DOHH2 (cell line): ENCODE measurements around the gene CASP8AP2.

Experiments used
- H3F3A ChIP-seq: fragments of 200-600 bp; sonication (generic), shearing (Covaris generic); 2 replicates; pipeline ENCODE4 v1.6.0; 2016; ENCODE audit warnings: antibody characterized with exemption, mild to moderate bottlenecking; ENCODE audit not compliant: control insufficient read depth, insufficient read depth
- H3K27ac ChIP-seq: fragments of 200-600 bp; sonication (generic); 2 replicates; pipeline ENCODE4 v1.5.1; 2014; ENCODE audit warnings: low read depth, mild to moderate bottlenecking, low read length, moderate library complexity
- H3K27me3 ChIP-seq: fragments of 200-600 bp; sonication (generic); 2 replicates; pipeline ENCODE4 v1.6.1; 2014; ENCODE audit warnings: mild to moderate bottlenecking, low read length, mixed read lengths; ENCODE audit not compliant: control insufficient read depth
- H3K36me3 ChIP-seq: fragments of 200-600 bp; sonication (generic); 2 replicates; pipeline ENCODE4 v1.6.1; 2014; ENCODE audit warnings: mild to moderate bottlenecking, low read length, moderate library complexity, mixed read lengths; ENCODE audit not compliant: control insufficient read depth
- H3K4me1 ChIP-seq: fragments of 200-600 bp; sonication (generic); 2 replicates; pipeline ENCODE4 v1.6.1; 2014; ENCODE audit warnings: mild to moderate bottlenecking, low read length, mixed read lengths; ENCODE audit not compliant: control insufficient read depth
- H3K4me2 ChIP-seq: fragments of 200-600 bp; sonication (generic); 2 replicates; pipeline ENCODE4 v1.6.0; 2014; ENCODE audit warnings: mild to moderate bottlenecking, low read length, moderate library complexity
- H3K4me3 ChIP-seq: fragments of 200-600 bp; sonication (generic); 2 replicates; pipeline ENCODE4 v1.5.1; 2014; ENCODE audit warnings: mild to moderate bottlenecking, low read length, mixed read lengths
- H3K79me2 ChIP-seq: fragments of 200-600 bp; sonication (generic); 2 replicates; pipeline ENCODE4 v1.6.1; 2014; ENCODE audit warnings: mild to moderate bottlenecking, low read length, mixed read lengths; ENCODE audit not compliant: control insufficient read depth
- H3K9me2 ChIP-seq: fragments of 200-600 bp; sonication (generic); replicated peaks from 2 replicates; pipeline ENCODE4 v1.6.1; 2014; ENCODE audit warnings: mild to moderate bottlenecking, low read length, mixed read lengths; ENCODE audit not compliant: control insufficient read depth
- H3K9me3 ChIP-seq: fragments of 200-600 bp; sonication (generic); 2 replicates; pipeline ENCODE4 v1.6.1; 2014; ENCODE audit warnings: antibody characterized with exemption, low read length, mixed read lengths; ENCODE audit not compliant: control insufficient read depth, insufficient read depth
- H4K20me1 ChIP-seq: fragments of 200-600 bp; sonication (generic); 2 replicates; pipeline ENCODE4 v1.6.0; 2014; ENCODE audit warnings: low read depth, mild to moderate bottlenecking, antibody characterized with exemption, low read length, moderate library complexity; ENCODE audit not compliant: control insufficient read depth, insufficient read depth
- CTCF ChIP-seq: fragments of 200-600 bp; sonication (generic); IDR thresholded peaks from one replicate; pipeline ENCODE4 v1.5.1; 2014; ENCODE audit warnings: antibody characterized with exemption, mild to moderate bottlenecking, low read depth, low read length; ENCODE audit not compliant: poor library complexity, severe bottlenecking
- EZH2phosphoT487 ChIP-seq: fragments of 200-600 bp; sonication (generic); IDR thresholded peaks from 2 replicates; pipeline ENCODE4 v1.6.1; 2017; ENCODE audit warnings: borderline replicate concordance, mild to moderate bottlenecking, antibody characterized with exemption, low read length, moderate library complexity, mixed read lengths

CASP8AP2 gene

GRCh38 chr6:89794324-89794723 is 35.4 kb upstream of the CASP8AP2 start:
- H3K36me3 ChIP-seq: peaks cover 63% of the 10 kb centered on the region
- H4K20me1 ChIP-seq: peaks cover 11% of the 10 kb centered on the region; the same call in 1 of the 2 replicates
- TF ChIP-seq EZH2phosphoT487: no peak
- no peak for TF ChIP-seq CTCF
- H3K9me3 ChIP-seq: no peaks in the 10 kb centered on the region
- peak overlapping the region; percentile 37 for H3K4me3 ChIP-seq
- H3K9me2 ChIP-seq: no peaks in the 10 kb centered on the region
- 0 out of 2 replicates have a peak overlapping the region, but pooled peaks have one; percentile 11 for H3K27ac ChIP-seq
- H3K27me3 ChIP-seq: no peaks in the 10 kb centered on the region
- H3K4me1 ChIP-seq: peaks cover 24% of the 10 kb centered on the region
- peaks cover 32% of the 10 kb centered on the region for H3K79me2 ChIP-seq
- peaks cover 3% of the 10 kb centered on the region; the same call in 1 of the 2 replicates for H3F3A ChIP-seq
- H3K4me2 ChIP-seq: peak overlapping the region; percentile 57

GRCh38 chr6:89797317-89797716 is 32.4 kb upstream of the CASP8AP2 start:
- Histone ChIP-seq H3K27ac (no peak overlapping the region), H3K4me2 (no peak overlapping the region), H3K27me3 (no peaks in the 10 kb centered on the region), H3K9me3 (no peaks in the 10 kb centered on the region), H3K9me2 (no peaks in the 10 kb centered on the region), H3K4me3 (no peak overlapping the region), H3K4me1 (peaks cover 24% of the 10 kb centered on the region), H4K20me1 (peaks cover 11% of the 10 kb centered on the region; the same call in 1 of the 2 replicates), H3F3A (peaks cover 3% of the 10 kb centered on the region; the same call in 1 of the 2 replicates), H3K79me2 (peaks cover 47% of the 10 kb centered on the region), H3K36me3 (peaks cover 60% of the 10 kb centered on the region)
- TF ChIP-seq EZH2phosphoT487 (no peak), CTCF (no peak)

DNA sequence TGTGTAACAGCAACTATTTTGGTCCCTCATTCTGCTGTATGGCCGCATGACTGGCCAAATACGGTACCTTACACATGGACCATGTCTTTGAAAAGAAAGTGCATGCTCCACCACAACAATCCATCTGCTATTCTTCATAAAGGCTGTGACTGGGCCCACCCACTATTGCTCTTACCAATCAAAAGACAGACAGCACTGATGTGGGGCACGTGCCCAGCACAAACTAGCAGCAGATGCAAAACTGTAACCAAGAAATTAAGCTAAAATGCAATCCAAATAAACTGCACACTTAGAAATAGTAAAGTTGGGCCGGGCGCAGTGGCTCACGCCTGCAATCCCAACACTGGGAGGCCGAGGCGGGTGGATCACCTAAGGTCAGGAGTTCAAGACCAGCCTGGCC is 30.6 kb upstream of the CASP8AP2 start:
- peaks cover 60% of the 10 kb centered on the region for H3K79me2 ChIP-seq
- TF ChIP-seq CTCF (no peak), EZH2phosphoT487 (no peak)
- no peak overlapping the region for H3K4me3 ChIP-seq
- H3K4me1 ChIP-seq: peaks cover 13% of the 10 kb centered on the region
- no peaks in the 10 kb centered on the region for H3K27me3 ChIP-seq
- no peak overlapping the region for H3K4me2 ChIP-seq
- no peaks in the 10 kb centered on the region for H3K9me3 ChIP-seq
- no peak overlapping the region for H3K27ac ChIP-seq
- H4K20me1 ChIP-seq: peaks cover 9% of the 10 kb centered on the region; the same call in 1 of the 2 replicates
- peaks cover 53% of the 10 kb centered on the region for H3K36me3 ChIP-seq
- H3F3A ChIP-seq: peaks cover 2% of the 10 kb centered on the region; the same call in 1 of the 2 replicates
- no peaks in the 10 kb centered on the region for H3K9me2 ChIP-seq

DNA sequence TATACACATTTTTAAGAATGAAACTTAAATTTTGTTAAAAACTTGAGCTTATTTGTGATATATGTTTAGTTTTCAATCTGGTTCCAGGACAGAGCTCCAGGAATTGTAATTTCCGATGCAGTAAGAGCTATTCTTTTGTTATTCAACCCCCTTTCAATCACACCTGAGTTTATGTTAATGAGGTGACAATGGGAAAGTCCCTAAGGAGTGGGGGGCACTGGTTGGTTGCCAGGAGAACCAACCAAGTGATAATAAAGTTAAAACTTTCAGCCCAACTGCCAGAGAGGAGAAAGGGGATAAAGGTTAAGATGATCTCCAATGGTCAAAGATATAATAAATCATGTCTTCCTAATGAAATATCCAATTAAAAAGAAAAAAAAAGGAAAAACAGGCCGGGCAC is 29.9 kb upstream of the CASP8AP2 start:
- no peaks in the 10 kb centered on the region for H3K27me3 ChIP-seq
- no peak overlapping the region for H3K4me3 ChIP-seq
- no peaks in the 10 kb centered on the region for H3K9me3 ChIP-seq
- H4K20me1 ChIP-seq: peaks cover 3% of the 10 kb centered on the region; the same call in 1 of the 2 replicates
- H3K4me2 ChIP-seq: no peak overlapping the region
- peaks cover 61% of the 10 kb centered on the region for H3K79me2 ChIP-seq
- H3F3A ChIP-seq: no peaks in the 10 kb centered on the region
- peaks cover 6% of the 10 kb centered on the region for H3K4me1 ChIP-seq
- TF ChIP-seq CTCF: no peak
- no peak for TF ChIP-seq EZH2phosphoT487
- no peak overlapping the region for H3K27ac ChIP-seq
- H3K9me2 ChIP-seq: no peaks in the 10 kb centered on the region
- H3K36me3 ChIP-seq: peaks cover 47% of the 10 kb centered on the region
